Kidney epithelial cell (primary cell): Measurements from ENCODE around the gene VSX2. TPM values are rescaled to one million over a fixed set of nuclear protein-coding genes. Genes with fewer than 3 reads are reported as not detected.

ENCODE experiments used
- DNase-seq: peaks from one replicate; pipeline ENCODE4 v3.0.0-alpha.2; 2010; ENCODE audit warnings: low read depth
- H3K27me3 ChIP-seq: 2 replicates; pipeline ENCODE4 v1.6.0; 2011; ENCODE audit warnings: low read length; ENCODE audit not compliant: control insufficient read depth, insufficient read depth
- H3K36me3 ChIP-seq: 2 replicates; pipeline ENCODE4 v1.5.1; 2011; ENCODE audit warnings: low read length; ENCODE audit not compliant: control insufficient read depth, insufficient read depth
- H3K4me3 ChIP-seq: 2 replicates; pipeline ENCODE4 v1.5.1; 2011; ENCODE audit warnings: low read depth, mild to moderate bottlenecking, control low read depth, low read length
- CTCF ChIP-seq: IDR thresholded peaks from 2 replicates; pipeline ENCODE4 v1.5.1; 2011; ENCODE audit warnings: mild to moderate bottlenecking, moderate library complexity, low read length, control low read depth, inconsistent platforms; ENCODE audit not compliant: insufficient read depth, poor library complexity, severe bottlenecking
- total RNA-seq: library from RNA; depleted of rRNA; stranded (reverse); fragments of >200 nt; gene quantifications from 2 replicates; pipeline ENCODE4 v1.2.3, GENCODE V29; 2015

Gene VSX2
- total RNA-seq, 1 donor from 2014 or later = not detected

GRCh38 chr14:74258764-74259035 is 19.5 kb downstream of the VSX2 start:
- no peak for DNase-seq
- H3K36me3 ChIP-seq = no peaks in the 10 kb centered on the region
- H3K4me3 ChIP-seq = no peak overlapping the region
- peaks cover 31% of the 10 kb centered on the region for H3K27me3 ChIP-seq
- no peak for TF ChIP-seq CTCF

- no peak for DNase-seq
- H3K4me3 ChIP-seq = no peak overlapping the region
- no peaks in the 10 kb centered on the region for H3K36me3 ChIP-seq
- H3K27me3 ChIP-seq = peaks cover 32% of the 10 kb centered on the region
- TF ChIP-seq CTCF = no peak
Observed at GRCh38 chr14:74259513-74259912, 20.3 kb downstream of the VSX2 start.

- DNase-seq = no peak
- no peak for TF ChIP-seq CTCF
- H3K27me3 ChIP-seq = peaks cover 28% of the 10 kb centered on the region
Observed at GRCh38 chr14:74260525-74261233, 21.4 kb downstream of the VSX2 start.

GRCh38 chr14:74261288-74261687 is 22.0 kb downstream of the VSX2 start:
- TF ChIP-seq CTCF = no peak
- peaks cover 28% of the 10 kb centered on the region for H3K27me3 ChIP-seq
- no peaks in the 10 kb centered on the region for H3K36me3 ChIP-seq
- H3K4me3 ChIP-seq = no peak overlapping the region
- no peak for DNase-seq

More at GRCh38 chr14:74260525-74261233, 21.4 kb downstream of the VSX2 start:
- Histone ChIP-seq H3K36me3 (no peaks in the 10 kb centered on the region), H3K4me3 (no peak overlapping the region)

- DNase-seq = no peak
- no peak for TF ChIP-seq CTCF
- Histone ChIP-seq H3K36me3 (no peaks in the 10 kb centered on the region), H3K4me3 (no peak overlapping the region), H3K27me3 (peaks cover 26% of the 10 kb centered on the region)
Observed at GRCh38 chr14:74262076-74262475, 22.8 kb downstream of the VSX2 start.

GRCh38 chr14:74263181-74263580 is 23.9 kb downstream of the VSX2 start:
- H3K36me3 ChIP-seq = no peaks in the 10 kb centered on the region
- peaks cover 18% of the 10 kb centered on the region for H3K27me3 ChIP-seq
- DNase-seq = no peak
- no peak for TF ChIP-seq CTCF
- H3K4me3 ChIP-seq = no peak overlapping the region
